Measurements from ENCODE around the gene RB1.

GRCh38 chr13:48258430-48258829 is 45.1 kb upstream of the RB1 start:
- TF ChIP-seq POLR2A (IDR thresholded peaks at IDR 0.05), result no peak
- TF ChIP-seq CTCF (IDR thresholded peaks at IDR 0.05), result no peak
